Measurements from ENCODE around the gene MAST2.

The MAST2 gene

DNA sequence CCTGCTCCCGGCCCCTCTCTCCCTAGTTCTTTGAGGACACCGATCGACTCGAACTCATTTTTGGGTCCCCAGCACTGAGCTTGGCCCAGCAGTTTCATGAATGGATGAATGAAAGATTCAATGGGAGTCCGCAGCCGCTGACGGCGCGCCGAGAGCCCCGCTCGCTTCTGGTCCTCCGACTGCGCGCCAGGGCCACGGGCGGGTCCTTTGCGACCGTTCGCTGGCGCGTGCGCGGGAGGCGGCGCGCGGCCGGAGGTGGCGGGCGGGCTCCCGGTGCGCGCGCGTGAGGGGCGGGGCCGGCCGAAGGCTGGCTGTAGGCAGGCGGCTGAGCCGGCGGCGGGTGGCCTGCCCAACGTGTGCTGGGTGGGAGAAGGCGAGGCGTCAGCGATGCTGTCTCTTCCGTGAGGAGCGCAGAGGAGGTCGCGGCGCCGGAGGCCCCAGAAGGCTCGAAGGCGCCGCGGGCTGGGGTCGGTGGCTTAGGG is at the start of gene MAST2:
Gene MAST2 (plus strand): TSS at position 314 of the 482 bp plus-strand sequence. CDS start 284 bp downstream, outside the sequence.
- peak; percentile 95 to 96 for ATAC-seq

- ATAC-seq, result no peak
Measured at GRCh38 chr1:45755697-45756096, 47.7 kb upstream of the MAST2 start.

DNA sequence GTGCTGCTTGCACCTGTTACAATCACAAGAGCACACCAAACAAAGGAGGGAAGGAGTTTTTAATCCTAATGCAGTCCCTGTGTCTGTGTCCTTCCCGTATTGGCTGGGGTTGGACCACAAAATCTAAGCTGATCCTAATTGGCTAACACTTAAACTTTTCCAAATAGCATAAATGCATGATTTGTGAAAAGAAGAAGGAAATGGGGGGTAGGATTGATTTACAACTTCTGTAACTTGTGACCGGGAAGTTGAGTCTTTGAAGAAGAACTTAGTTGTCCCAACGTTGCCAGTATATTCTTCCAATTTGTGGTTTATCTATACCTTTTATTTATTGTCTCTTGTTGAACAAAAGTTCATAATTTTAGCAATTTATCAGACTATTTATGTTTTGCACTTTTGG is 41.1 kb upstream of the MAST2 start:
- ATAC-seq, result no peak

DNA sequence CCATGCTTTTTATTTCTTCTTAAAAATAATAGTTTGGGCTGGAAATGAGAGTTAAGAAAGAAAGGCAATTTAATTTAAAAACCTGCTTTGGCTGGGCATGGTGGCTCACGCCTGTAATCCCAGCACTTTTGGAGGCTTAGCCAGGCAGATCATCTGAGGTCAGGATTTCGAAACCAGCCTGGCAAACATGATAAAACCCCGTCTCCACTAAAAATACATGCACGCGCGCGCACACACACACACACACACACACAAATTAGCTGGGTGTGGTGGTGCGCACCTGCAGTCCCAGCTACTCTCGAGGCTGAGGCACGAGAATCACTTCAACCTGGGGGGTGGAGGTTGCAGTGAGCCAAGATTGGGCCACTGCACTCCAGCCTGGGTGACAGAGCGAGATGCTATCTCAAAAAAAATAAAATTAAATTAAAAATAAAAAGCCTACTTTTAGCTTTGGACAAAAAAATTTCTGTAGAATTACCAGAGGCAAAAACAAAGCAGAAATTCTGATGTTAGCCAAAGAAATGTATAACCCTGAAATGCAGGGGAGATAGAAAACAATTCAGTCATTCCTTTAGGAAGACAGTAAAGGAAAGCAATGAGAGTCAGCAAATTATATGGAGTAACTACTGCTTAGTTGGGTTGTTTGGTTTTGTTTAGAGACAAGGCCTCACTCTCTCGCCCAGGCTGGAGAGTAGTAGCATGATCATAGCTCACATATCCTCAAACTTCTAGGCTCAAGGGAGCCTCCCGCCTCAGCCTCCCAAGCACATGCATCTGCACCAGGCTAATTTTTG is 37.2 kb upstream of the MAST2 start:
- no peak for ATAC-seq

DNA sequence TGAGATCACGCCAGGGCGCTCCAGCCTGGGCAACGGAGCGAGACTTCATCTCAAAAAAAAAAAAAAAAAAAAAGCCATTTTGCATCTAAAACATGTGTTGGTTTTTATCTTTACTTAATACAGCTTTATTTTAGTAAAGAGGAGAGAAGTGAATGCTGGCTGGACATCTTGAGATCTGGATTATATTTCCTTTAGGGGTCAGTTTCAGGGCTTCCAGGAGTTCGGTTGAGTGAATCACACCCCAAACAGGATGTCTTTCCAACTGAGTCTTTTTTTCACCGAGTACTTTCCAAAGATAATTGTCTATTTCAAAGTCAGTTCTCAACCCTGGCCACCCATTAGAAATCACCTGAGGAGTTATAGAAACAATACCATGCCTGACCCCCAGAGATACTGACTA is 36.4 kb upstream of the MAST2 start:
- no peak for ATAC-seq

- ATAC-seq, result no peak
Measured at GRCh38 chr1:45769261-45769932, 34.0 kb upstream of the MAST2 start.

- ATAC-seq, result no peak
Measured at GRCh38 chr1:45772971-45773370, 30.4 kb upstream of the MAST2 start.

GRCh38 chr1:45775794-45776193 is 27.6 kb upstream of the MAST2 start:
- no peak for ATAC-seq

- ATAC-seq, result peak; percentile 79 to 84
Measured at GRCh38 chr1:45785583-45785982, 17.8 kb upstream of the MAST2 start.

DNA sequence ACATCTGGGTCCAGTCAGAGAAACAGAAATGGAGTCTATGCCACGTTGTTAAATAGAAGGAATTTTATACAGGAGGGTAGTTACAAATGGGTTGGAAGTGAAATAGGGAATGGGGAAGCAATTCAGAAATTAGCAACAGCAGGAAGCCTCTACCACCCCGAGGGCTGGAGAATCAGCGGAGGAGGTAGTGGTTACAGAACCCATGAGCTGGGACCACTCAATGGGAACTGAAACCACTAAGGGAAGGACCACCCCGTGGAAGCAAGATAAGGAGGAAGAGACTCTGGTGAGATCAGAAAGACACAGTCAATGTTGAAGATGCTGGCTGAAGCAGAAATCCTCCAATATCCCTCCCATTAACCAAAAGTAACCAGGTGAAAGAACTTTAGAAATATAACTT is 15.5 kb upstream of the MAST2 start:
- ATAC-seq, result no peak

- ATAC-seq, result no peak
Measured at GRCh38 chr1:45789601-45790000, 13.8 kb upstream of the MAST2 start.

GRCh38 chr1:45792744-45793143 is 10.7 kb upstream of the MAST2 start:
- ATAC-seq, result no peak

DNA sequence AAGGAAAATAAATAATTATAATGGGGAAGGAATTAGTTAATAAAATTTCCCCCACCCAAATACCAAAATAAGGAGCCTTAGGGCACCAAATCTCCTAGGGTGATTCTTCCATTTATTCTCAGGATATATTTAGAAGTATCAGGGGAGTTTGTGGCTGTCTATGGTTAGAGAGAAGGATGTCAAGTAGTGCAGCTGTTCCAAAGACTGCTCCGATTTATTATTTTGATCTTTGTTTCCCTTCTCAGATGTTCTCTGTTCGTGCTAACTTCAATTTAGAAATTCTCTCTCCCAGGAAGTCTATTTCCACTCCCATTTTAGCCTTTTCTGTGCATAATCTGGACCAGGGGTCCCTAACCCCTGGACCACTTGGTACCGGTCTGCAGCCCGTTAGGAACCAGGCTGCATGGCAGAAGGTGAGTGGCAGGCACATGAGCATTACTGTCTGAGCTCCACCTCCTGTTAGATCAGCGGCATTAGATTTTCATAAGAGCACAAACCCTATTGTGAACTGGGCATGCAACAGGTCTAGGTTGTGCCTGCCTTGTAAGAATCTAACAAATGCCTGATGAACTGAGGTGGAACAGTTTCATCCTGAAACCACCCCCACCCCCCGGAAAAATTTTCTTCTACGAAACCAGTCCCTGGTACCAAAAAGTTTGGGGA is 9.3 kb upstream of the MAST2 start:
- no peak for ATAC-seq

- ATAC-seq, result no peak
Measured at GRCh38 chr1:45796381-45796780, 7.0 kb upstream of the MAST2 start.

GRCh38 chr1:45796946-45797345 is 6.5 kb upstream of the MAST2 start:
- ATAC-seq, result no peak

DNA sequence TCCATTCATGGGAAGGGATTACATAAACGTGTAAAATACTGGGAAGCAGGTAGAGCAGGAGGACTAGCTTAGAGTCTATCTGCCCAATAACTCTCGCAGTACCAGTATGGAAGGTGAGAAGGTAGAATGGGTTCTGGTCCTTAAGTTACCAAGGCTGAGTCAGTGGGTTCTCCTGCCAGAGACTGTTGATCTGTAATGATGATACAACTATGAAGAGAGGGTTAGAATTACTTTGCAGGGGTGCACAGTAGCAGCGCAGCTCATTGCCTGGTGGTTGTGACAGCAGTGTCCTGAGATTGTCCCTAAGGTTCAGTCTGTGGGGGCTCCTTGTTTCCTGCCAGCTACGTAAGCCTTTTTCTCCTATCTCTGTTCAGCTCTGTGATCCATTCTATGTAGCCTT is 2.5 kb upstream of the MAST2 start:
- ATAC-seq, result no peak

DNA sequence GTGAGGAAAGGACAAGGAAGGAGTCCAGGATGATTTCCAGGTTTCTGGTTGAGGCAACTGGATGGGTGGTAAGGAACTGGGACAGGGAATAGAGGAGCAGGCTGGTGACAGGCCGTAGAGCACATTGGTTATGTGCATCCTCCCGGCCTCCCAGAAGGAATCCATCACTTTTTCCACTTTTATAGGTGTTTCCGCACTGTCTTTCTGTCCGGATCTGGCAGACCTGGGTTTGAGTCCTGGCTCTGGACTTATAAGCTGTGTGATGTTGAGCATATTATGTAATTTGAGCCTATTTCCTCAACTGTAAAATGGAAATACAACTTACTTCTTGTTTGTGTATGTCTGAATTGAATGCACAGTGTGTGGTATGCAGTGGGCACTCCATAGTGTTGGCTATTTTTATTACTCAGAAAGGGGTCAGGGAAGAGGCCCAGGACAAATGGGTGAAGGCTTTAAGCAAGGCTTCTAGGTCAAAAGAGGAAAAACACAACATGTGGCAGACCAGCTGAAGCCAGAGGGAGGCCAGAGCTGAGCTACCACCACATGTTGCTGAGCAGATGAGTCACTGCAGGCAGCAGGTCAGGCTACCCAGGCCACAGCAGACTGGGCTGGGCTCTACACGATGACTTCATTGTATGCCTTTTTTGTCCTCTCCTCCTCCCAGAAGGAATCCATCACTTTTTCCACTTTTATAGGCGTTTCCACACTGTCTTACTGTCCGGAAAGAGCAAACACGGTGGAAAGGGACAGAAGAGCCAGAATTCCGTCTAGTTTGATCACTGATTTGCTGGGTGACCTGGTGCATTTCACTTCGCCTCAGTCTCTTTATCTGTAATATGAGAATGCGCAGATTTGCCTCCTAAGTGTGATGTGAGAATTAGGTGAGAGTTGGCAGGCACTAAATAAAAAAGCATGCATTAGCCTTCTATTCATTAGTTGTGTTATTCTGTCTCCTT is 791 bp upstream of the MAST2 start:
- ATAC-seq, result no peak

GRCh38 chr1:45803781-45804668 is 613 bp downstream of the MAST2 start:
- ATAC-seq, result peak; percentile 18 to 24

DNA sequence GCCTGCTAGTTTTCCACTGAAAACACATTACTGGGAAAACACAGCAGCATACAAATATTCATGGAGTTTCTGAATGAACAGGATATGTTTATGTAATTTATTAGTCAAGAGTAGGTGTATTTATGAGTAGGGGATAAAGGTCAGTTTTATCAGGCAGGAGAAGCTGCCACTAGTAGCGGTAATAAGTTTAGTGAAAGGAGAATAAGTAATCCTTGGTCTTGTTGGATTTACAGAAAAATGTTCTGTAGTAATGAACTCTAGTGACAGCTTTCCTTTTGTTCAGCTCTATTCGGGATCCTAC is 1.2 kb downstream of the MAST2 start:
- no peak for ATAC-seq

DNA sequence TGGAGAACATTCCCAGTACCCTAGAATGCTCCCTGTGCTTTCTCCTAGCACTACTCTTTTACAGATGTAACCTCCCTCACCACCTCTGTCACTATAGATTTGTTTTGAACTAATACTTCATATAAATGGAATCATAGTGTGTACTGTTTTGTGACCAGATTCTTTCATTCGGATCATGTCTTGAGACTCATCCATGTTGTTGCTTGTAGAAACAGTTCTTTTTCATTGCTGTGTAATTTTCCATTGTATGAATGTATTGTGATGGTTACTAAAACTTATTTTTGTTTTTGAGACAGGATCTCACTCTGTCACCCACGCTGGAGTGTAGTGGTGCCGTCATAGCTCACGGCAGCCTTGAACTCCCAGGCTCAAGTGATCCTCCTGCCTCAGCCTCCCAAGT is 2.7 kb downstream of the MAST2 start:
- ATAC-seq, result no peak

DNA sequence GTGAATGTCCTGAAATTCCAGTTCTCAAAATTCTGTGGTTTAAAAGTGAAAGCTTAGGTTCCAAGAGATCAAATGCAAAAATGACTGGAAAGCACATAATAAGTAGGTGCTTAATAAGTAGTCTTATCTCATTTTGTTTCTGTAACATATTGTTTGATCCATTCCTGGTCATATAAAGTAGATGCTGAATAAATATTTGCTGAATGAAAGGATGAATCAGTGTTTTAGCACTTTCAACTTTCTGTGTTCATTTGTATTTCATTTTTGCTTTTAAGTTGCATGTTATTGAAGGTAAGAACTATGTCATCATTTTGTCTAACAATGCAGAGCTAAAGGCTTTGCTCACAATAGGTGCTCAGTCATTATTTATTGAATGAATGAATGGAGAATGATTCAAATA is 6.3 kb downstream of the MAST2 start:
- peak in 1 of 2 donors; percentile 62 for ATAC-seq

DNA sequence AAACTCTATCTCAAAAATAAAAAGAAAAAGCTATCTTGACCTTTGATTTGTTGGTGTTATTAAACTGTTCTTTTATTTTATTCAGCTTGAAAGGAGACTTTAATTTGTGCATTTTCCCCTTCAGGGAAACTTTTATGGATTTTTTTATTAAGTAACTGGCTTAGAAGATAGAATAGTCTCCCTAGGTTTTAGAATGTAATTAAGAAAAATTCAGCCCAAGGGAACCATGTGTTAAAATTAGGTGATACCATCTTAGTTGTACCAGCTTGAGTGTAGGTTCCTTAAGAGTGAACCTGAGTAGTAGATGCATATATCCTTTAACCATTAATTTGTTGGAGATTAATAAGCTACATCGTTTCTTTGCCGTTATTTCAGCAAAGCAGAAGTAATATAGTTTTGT is 11.4 kb downstream of the MAST2 start:
- ATAC-seq, result no peak
